Uterus (tissue), 4 donors: ENCODE data around the gene KRT82. TPM values are rescaled to one million over a fixed set of nuclear protein-coding genes. Genes with fewer than 3 reads are reported as not detected.

Experiments
- DNase-seq, 2 donors: peaks; one replicate each; pipeline ENCODE4 v3.0.0-alpha.2; 2019 to 2020
- H3K27ac ChIP-seq, 2 donors: fragments of 200-600 bp; sonication (generic); 1 replicate in 1 of 2; 2 replicates in 1 of 2; pipeline ENCODE4 v1.5.1; 2016 to 2018
- H3K27me3 ChIP-seq, 2 donors: fragments of 200-600 bp; sonication (generic); one replicate each; pipeline ENCODE4 v1.5.1; 2018 to 2019; ENCODE audit warnings: control low read depth in 1 of 2
- H3K36me3 ChIP-seq, 2 donors: fragments of 200-600 bp; sonication (generic); one replicate each; pipeline ENCODE4 v1.5.1; 2019; ENCODE audit warnings: control low read depth in 1 of 2
- H3K4me1 ChIP-seq, 2 donors: fragments of 200-600 bp; sonication (generic); one replicate each; pipeline ENCODE4 v1.5.1; 2018 to 2019; ENCODE audit warnings: control low read depth in 1 of 2
- H3K4me3 ChIP-seq, 2 donors: fragments of 200-600 bp; sonication (generic); 1 replicate in 1 of 2; 2 replicates in 1 of 2; pipeline ENCODE4 v1.5.1; 2018 to 2019; ENCODE audit warnings: mild to moderate bottlenecking in 1 of 2
- H3K9me3 ChIP-seq, 2 donors: fragments of 200-600 bp; sonication (generic); one replicate each; pipeline ENCODE4 v1.5.1; 2019; ENCODE audit warnings: control low read depth in 1 of 2
- CTCF ChIP-seq, 4 experiments: fragments of 200-600 bp in 2 of 4; fragments of 450-650 bp in 2 of 4; sonication (generic) in 2 of 4; IDR thresholded peaks; one replicate each; pipeline ENCODE4 v1.5.1; 2016 to 2019; ENCODE audit warnings: antibody characterized with exemption in 4 of 4, mild to moderate bottlenecking in 2 of 4, moderate library complexity in 1 of 4
- POLR2A ChIP-seq, 2 donors: fragments of 450-650 bp; IDR thresholded peaks; one replicate each; pipeline ENCODE4 v1.6.1; 2016; ENCODE audit warnings: antibody characterized with exemption in 2 of 2, mild to moderate bottlenecking in 1 of 2, moderate library complexity in 1 of 2
- intact Hi-C: fragments of 100-400 bp; cut with DNase I; formaldehyde crosslinking; loops from one replicate; pipeline ENCODE4 v1.15.1; 2023; ENCODE audit warnings: low total_unique reads
- total RNA-seq, 4 donors: library from RNA; depleted of rRNA in 3 of 4; stranded (reverse); fragments of >200 nt in 3 of 4; gene quantifications; one replicate each; pipeline versions ENCODE4 v1.1.0 to v1.2.4, GENCODE V29; 2014 to 2023
- donor health status: DM: yes; HTN: yes; CAD: no.

KRT82 gene
- total RNA-seq, 4 donors from 2014 or later: not detected

- no peak overlapping the region for H3K27ac ChIP-seq
- no peak for TF ChIP-seq POLR2A (IDR thresholded peaks at IDR 0.05)
- no peak for TF ChIP-seq CTCF (IDR thresholded peaks at IDR 0.05)
Observed at GRCh38 chr12:52404951-52405350, 1.2 kb downstream of the KRT82 start.

GRCh38 chr12:52403561-52403960 lies 2.6 kb downstream of the KRT82 start:
- TF ChIP-seq CTCF (IDR thresholded peaks at IDR 0.05) (no peak), POLR2A (IDR thresholded peaks at IDR 0.05) (no peak)
- intact Hi-C loops: no loop called here
- no peaks in the 10 kb centered on the region for H3K27me3 ChIP-seq
- no peak for DNase-seq
- no peaks in the 10 kb centered on the region for H3K4me1 ChIP-seq
- no peak overlapping the region for H3K27ac ChIP-seq
- no peak overlapping the region for H3K4me3 ChIP-seq
- no peaks in the 10 kb centered on the region for H3K9me3 ChIP-seq
- no peaks in the 10 kb centered on the region for H3K36me3 ChIP-seq

More at GRCh38 chr12:52404951-52405350, 1.2 kb downstream of the KRT82 start:
- no peaks in the 10 kb centered on the region for H3K36me3 ChIP-seq
- no peaks in the 10 kb centered on the region for H3K9me3 ChIP-seq
- H3K27me3 ChIP-seq: no peaks in the 10 kb centered on the region
- intact Hi-C loops: no loop called here
- H3K4me1 ChIP-seq: no peaks in the 10 kb centered on the region
- no peak overlapping the region for H3K4me3 ChIP-seq
- DNase-seq: no peak

- TF ChIP-seq POLR2A (IDR thresholded peaks at IDR 0.05) (no peak), CTCF (IDR thresholded peaks at IDR 0.05) (no peak)
- Histone ChIP-seq H3K27me3 (no peaks in the 10 kb centered on the region), H3K36me3 (no peaks in the 10 kb centered on the region), H3K4me1 (no peaks in the 10 kb centered on the region), H3K4me3 (no peak overlapping the region), H3K9me3 (no peaks in the 10 kb centered on the region), H3K27ac (no peak overlapping the region)
- DNase-seq: no peak
- intact Hi-C loops: no loop called here
Observed at GRCh38 chr12:52402873-52403540, 3.1 kb downstream of the KRT82 start.

GRCh38 chr12:52402377-52402776 lies 3.8 kb downstream of the KRT82 start:
- H3K4me3 ChIP-seq: no peak overlapping the region
- H3K4me1 ChIP-seq: no peaks in the 10 kb centered on the region
- DNase-seq: no peak
- intact Hi-C loops: no loop called here
- TF ChIP-seq POLR2A (IDR thresholded peaks at IDR 0.05): no peak
- TF ChIP-seq CTCF (IDR thresholded peaks at IDR 0.05): no peak
- no peak overlapping the region for H3K27ac ChIP-seq
- no peaks in the 10 kb centered on the region for H3K36me3 ChIP-seq
- H3K9me3 ChIP-seq: no peaks in the 10 kb centered on the region
- no peaks in the 10 kb centered on the region for H3K27me3 ChIP-seq

GRCh38 chr12:52401926-52402325 lies 4.2 kb downstream of the KRT82 start:
- Histone ChIP-seq H3K36me3 (no peaks in the 10 kb centered on the region), H3K27ac (no peak overlapping the region), H3K4me1 (no peaks in the 10 kb centered on the region), H3K4me3 (no peak overlapping the region), H3K27me3 (no peaks in the 10 kb centered on the region), H3K9me3 (no peaks in the 10 kb centered on the region)
- intact Hi-C loops: no loop called here
- TF ChIP-seq POLR2A (IDR thresholded peaks at IDR 0.05): no peak
- TF ChIP-seq CTCF (IDR thresholded peaks at IDR 0.05): no peak
- no peak for DNase-seq
